Smooth muscle cell (in vitro differentiated cells): ENCODE measurements around the gene HLA-DOA. TPM values are rescaled to one million over a fixed set of nuclear protein-coding genes. Genes with fewer than 3 reads are reported as not detected.

Experiments used
- DNase-seq: peaks from one replicate; lab custom pipeline; 2025; ENCODE audit not compliant: unreplicated experiment; lab: John Stamatoyannopoulos, UW
- H2AFZ ChIP-seq: fragments of 200-600 bp; sonication (generic); 2 replicates; pipeline ENCODE4 v1.6.0; 2016; ENCODE audit warnings: antibody characterized with exemption, low read depth, mild to moderate bottlenecking
- H3F3A ChIP-seq: fragments of 200-600 bp; sonication (generic); 2 replicates; pipeline ENCODE4 v1.6.0; 2017; ENCODE audit warnings: antibody characterized with exemption, low read depth
- H3K27ac ChIP-seq: fragments of 200-600 bp; sonication (generic); 2 replicates; pipeline ENCODE4 v1.5.1; 2016; ENCODE audit warnings: low read depth, mild to moderate bottlenecking
- H3K27me3 ChIP-seq: fragments of 200-600 bp; sonication (generic); 2 replicates; pipeline ENCODE4 v1.6.1; 2016; ENCODE audit warnings: low read depth, mild to moderate bottlenecking
- H3K36me3 ChIP-seq: fragments of 200-600 bp; sonication (generic); 2 replicates; pipeline ENCODE4 v1.5.1; 2016; ENCODE audit warnings: low read depth
- H3K4me1 ChIP-seq: fragments of 200-600 bp; sonication (generic); 2 replicates; pipeline ENCODE4 v1.5.1; 2016; ENCODE audit warnings: low read depth
- H3K4me2 ChIP-seq: fragments of 200-600 bp; sonication (generic); 2 replicates; pipeline ENCODE4 v1.6.0; 2016; ENCODE audit warnings: mild to moderate bottlenecking
- H3K4me3 ChIP-seq: fragments of 200-600 bp; sonication (generic); 2 replicates; pipeline ENCODE4 v1.5.1; 2016; ENCODE audit warnings: mild to moderate bottlenecking
- H3K79me2 ChIP-seq: fragments of 200-600 bp; sonication (generic); 2 replicates; pipeline ENCODE4 v1.6.0; 2016; ENCODE audit warnings: low read depth, mild to moderate bottlenecking
- H3K9ac ChIP-seq: fragments of 200-600 bp; sonication (generic); 2 replicates; pipeline ENCODE4 v1.6.0; 2016; ENCODE audit warnings: low read depth
- H3K9me3 ChIP-seq: fragments of 200-600 bp; sonication (generic); replicated peaks from 2 replicates; pipeline ENCODE4 v1.5.1; 2016; ENCODE audit warnings: low read depth
- H4K20me1 ChIP-seq: fragments of 200-600 bp; sonication (generic); 2 replicates; pipeline ENCODE4 v1.6.0; 2016; ENCODE audit warnings: low read depth
- CTCF ChIP-seq: fragments of 200-600 bp; sonication (generic); IDR thresholded peaks from 2 replicates; pipeline ENCODE4 v1.5.1; 2017; ENCODE audit warnings: borderline replicate concordance, mild to moderate bottlenecking, antibody characterized with exemption; ENCODE audit not compliant: insufficient read depth, poor library complexity, severe bottlenecking
- WGBS: methylation state at CpG from one replicate; pipeline ENCODE4 v1.1.7; 2016; ENCODE audit warnings: low lambda C conversion rate; 5-methylcytosine and 5-hydroxymethylcytosine counted together
- polyA plus RNA-seq: library from polyadenylated mRNA; unstranded; fragments of >200 nt; fragmentation: Nextera tagmentation; extraction: Ambion mirVana; gene quantifications from 2 replicates; pipeline ENCODE4 v1.2.1, GENCODE V29; 2016
- total RNA-seq: library from RNA; depleted of rRNA; stranded (reverse); fragments of >200 nt; gene quantifications from 2 replicates; pipeline ENCODE4 v1.2.3, GENCODE V29; 2014

HLA-DOA gene
- total and polyA plus RNA-seq, 2 experiments from 2014 or later = 0.09 TPM; not detected in 1

GRCh38 chr6:33018418-33018817 is 9.0 kb upstream of the HLA-DOA start:
- Histone ChIP-seq H3K27me3 (no peaks in the 10 kb centered on the region), H4K20me1 (no peaks in the 10 kb centered on the region), H3F3A (no peaks in the 10 kb centered on the region), H3K79me2 (no peaks in the 10 kb centered on the region), H3K9ac (no peak overlapping the region), H3K9me3 (no peaks in the 10 kb centered on the region), H3K27ac (no peak overlapping the region), H2AFZ (peak overlapping the region; percentile 88), H3K4me2 (peak overlapping the region; percentile 76), H3K4me3 (peak overlapping the region; percentile 24), H3K36me3 (no peaks in the 10 kb centered on the region), H3K4me1 (no peaks in the 10 kb centered on the region)
- no peak for DNase-seq
- no peak for TF ChIP-seq CTCF

GRCh38 chr6:33017694-33018353 is 8.4 kb upstream of the HLA-DOA start:
- no peaks in the 10 kb centered on the region for H4K20me1 ChIP-seq
- 83% methylated on average over 3 of the region's 3 CpGs for WGBS
- no peaks in the 10 kb centered on the region for H3K27me3 ChIP-seq
- H3K4me2 ChIP-seq = no peak overlapping the region
- no peaks in the 10 kb centered on the region for H3K36me3 ChIP-seq
- H3F3A ChIP-seq = no peaks in the 10 kb centered on the region
- TF ChIP-seq CTCF = no peak
- H3K27ac ChIP-seq = no peak overlapping the region
- no peak overlapping the region for H2AFZ ChIP-seq
- H3K4me1 ChIP-seq = no peaks in the 10 kb centered on the region
- no peak overlapping the region for H3K4me3 ChIP-seq
- no peak for DNase-seq
- H3K79me2 ChIP-seq = no peaks in the 10 kb centered on the region
- H3K9ac ChIP-seq = no peak overlapping the region
- H3K9me3 ChIP-seq = no peaks in the 10 kb centered on the region

- no peak overlapping the region for H3K27ac ChIP-seq
- no peaks in the 10 kb centered on the region for H3K36me3 ChIP-seq
- 73% methylated on average over 4 of the region's 4 CpGs for WGBS
- H3K27me3 ChIP-seq = no peaks in the 10 kb centered on the region
- H3K4me2 ChIP-seq = no peak overlapping the region
- no peaks in the 10 kb centered on the region for H3K4me1 ChIP-seq
- no peaks in the 10 kb centered on the region for H3K79me2 ChIP-seq
- no peak overlapping the region for H2AFZ ChIP-seq
- H3K4me3 ChIP-seq = no peak overlapping the region
- H3K9me3 ChIP-seq = no peaks in the 10 kb centered on the region
- no peak overlapping the region for H3K9ac ChIP-seq
- TF ChIP-seq CTCF = no peak
- no peak for DNase-seq
- no peaks in the 10 kb centered on the region for H3F3A ChIP-seq
- no peaks in the 10 kb centered on the region for H4K20me1 ChIP-seq
These were observed 7.6 kb upstream of the HLA-DOA start for GRCh38 chr6:33017018-33017417.

GRCh38 chr6:33015798-33016197 is 6.4 kb upstream of the HLA-DOA start:
- no peaks in the 10 kb centered on the region for H3K4me1 ChIP-seq
- no peak overlapping the region for H3K4me2 ChIP-seq
- no peak for TF ChIP-seq CTCF
- H3K36me3 ChIP-seq = no peaks in the 10 kb centered on the region
- H3F3A ChIP-seq = no peaks in the 10 kb centered on the region
- no peak overlapping the region for H2AFZ ChIP-seq
- no peaks in the 10 kb centered on the region for H3K79me2 ChIP-seq
- no peak overlapping the region for H3K9ac ChIP-seq
- no peaks in the 10 kb centered on the region for H3K27me3 ChIP-seq
- H4K20me1 ChIP-seq = no peaks in the 10 kb centered on the region
- no peak for DNase-seq
- no peak overlapping the region for H3K4me3 ChIP-seq
- H3K9me3 ChIP-seq = no peaks in the 10 kb centered on the region
- H3K27ac ChIP-seq = no peak overlapping the region
- 81% methylated on average over 11 of the region's 11 CpGs for WGBS
